HG03558 (cell line): ENCODE results near the gene PKD1L1.

Experiments
- ATAC-seq: cut with Tn5 transposase; IDR thresholded peaks from one replicate; pipeline ENCODE4 v1.9.1; 2021; ENCODE audit warnings: moderate number of reproducible peaks; ENCODE audit not compliant: unreplicated experiment; ENCODE audit errors: extremely low read depth

PKD1L1 gene

GRCh38 chr7:47906883-47907282 is 41.4 kb downstream of the PKD1L1 start:
- no peak for ATAC-seq

- no peak for ATAC-seq
These were observed 43.0 kb downstream of the PKD1L1 start for GRCh38 chr7:47905076-47905920.

GRCh38 chr7:47902013-47902412 is 46.3 kb downstream of the PKD1L1 start:
- no peak for ATAC-seq

- ATAC-seq: no peak
These were observed 46.7 kb downstream of the PKD1L1 start for GRCh38 chr7:47901542-47901941.

GRCh38 chr7:47897831-47898230 is 50.4 kb downstream of the PKD1L1 start:
- ATAC-seq: no peak

- ATAC-seq: no peak
These were observed 51.4 kb downstream of the PKD1L1 start for GRCh38 chr7:47896809-47897423.

DNA sequence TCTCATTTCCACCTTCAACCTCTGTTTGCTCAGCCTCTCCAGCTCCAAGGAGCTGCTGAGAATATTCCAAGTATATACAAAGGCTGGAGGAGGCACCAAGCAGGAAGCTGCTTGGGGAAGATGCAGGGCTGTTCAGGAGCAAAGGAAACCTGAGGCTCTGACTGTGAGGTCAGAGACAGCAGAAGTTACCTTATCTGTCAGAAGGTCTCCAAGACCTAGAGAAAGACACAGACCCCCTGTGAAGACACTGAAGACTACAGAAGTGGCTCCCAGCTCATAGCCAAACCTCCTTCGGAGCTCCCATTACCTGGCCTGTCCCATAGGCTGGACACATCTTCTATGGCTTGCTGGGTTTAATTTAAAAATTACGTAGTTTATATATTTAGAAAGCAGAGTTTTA is 53.2 kb downstream of the PKD1L1 start:
- no peak for ATAC-seq

DNA sequence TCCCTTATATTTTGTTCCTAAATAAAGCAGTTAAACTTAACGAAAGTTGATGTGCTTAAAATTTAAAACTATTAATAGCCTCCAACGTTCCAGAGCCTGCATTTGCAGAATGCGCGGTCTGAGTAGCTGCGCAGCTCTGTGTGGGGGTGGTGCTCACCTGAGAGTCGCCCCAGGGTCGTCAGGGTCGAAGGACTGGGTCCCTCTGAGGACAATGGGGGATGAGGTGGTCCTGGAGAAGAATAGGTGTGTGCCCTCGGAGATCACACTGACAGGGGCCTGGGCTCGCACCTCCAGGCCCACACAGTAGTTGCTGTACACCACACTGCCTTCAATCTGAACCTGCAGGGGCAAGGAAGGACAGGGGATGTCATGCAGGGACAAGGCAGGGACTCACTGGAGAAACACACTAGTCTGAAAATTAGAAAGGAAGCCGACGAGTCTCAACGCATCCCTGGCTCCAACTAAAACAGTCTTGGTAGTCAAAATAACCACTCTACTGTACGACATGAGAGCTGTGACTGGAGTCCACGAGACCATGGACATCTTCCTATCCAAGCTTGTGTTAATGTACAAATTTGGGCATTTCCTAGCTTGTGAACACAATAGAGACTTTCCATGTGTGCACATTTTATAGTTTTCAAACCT is 54.4 kb downstream of the PKD1L1 start:
- ATAC-seq: no peak

GRCh38 chr7:47893238-47893637 is 55.0 kb downstream of the PKD1L1 start:
- ATAC-seq: no peak

DNA sequence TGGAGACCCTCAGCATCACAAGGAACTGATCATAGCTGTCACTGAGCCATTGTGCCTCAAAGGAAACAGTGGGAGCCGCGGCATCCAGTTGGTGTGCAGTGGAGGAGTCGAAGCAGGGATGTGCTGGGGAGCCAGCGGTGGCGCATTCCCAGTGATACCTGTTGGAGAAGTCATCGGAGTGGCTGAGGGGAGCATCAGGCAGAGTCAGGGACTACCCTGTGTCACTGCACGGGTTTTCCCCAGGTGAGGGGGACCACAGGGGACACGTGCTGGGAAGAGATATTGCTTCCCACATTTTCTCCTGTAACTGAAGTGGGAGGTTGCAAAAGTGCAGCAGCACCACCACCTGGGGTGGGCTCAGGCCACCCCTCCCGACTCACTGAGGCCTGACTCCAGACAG is 57.7 kb downstream of the PKD1L1 start:
- no peak for ATAC-seq

- ATAC-seq: no peak
These were observed 58.1 kb downstream of the PKD1L1 start for GRCh38 chr7:47890125-47890524.

DNA sequence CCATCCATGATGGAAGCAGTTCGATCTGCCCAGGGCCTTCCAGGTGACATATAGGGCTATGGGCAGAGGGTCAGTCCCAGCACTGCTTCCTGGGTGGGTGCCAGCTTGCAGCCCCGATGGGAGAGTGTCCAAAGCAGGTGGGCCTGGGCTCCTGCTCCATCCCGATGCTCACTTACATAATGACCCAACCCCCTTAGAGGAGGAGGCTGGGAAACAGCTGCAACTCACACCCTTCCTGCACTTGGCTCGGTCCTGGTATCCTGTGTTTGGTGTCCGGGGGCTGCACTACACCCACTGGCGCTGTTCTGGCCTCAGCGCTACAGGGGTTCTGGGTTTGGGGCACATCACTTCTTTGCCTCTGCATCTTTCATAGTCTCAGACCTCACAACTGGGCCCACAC is 58.5 kb downstream of the PKD1L1 start:
- no peak for ATAC-seq

- no peak for ATAC-seq
These were observed 59.6 kb downstream of the PKD1L1 start for GRCh38 chr7:47888371-47889265.

- no peak for ATAC-seq
These were observed 61.1 kb downstream of the PKD1L1 start for GRCh38 chr7:47887016-47887640.

- ATAC-seq: no peak
These were observed 62.1 kb downstream of the PKD1L1 start for GRCh38 chr7:47885987-47886811.

- no peak for ATAC-seq
These were observed 62.8 kb downstream of the PKD1L1 start for GRCh38 chr7:47885309-47885986.

- ATAC-seq: no peak
These were observed 63.6 kb downstream of the PKD1L1 start for GRCh38 chr7:47884675-47885074.

GRCh38 chr7:47882635-47883034 is 65.6 kb downstream of the PKD1L1 start:
- ATAC-seq: no peak

GRCh38 chr7:47881256-47881655 is 67.0 kb downstream of the PKD1L1 start:
- no peak for ATAC-seq
